ENCODE measurements around the gene ACKR3. TPM values are rescaled to one million over a fixed set of nuclear protein-coding genes. Genes with fewer than 3 reads are reported as not detected.

Gene ACKR3
- total RNA-seq, 1 donor from 2014 or later: 0.05 TPM

DNA sequence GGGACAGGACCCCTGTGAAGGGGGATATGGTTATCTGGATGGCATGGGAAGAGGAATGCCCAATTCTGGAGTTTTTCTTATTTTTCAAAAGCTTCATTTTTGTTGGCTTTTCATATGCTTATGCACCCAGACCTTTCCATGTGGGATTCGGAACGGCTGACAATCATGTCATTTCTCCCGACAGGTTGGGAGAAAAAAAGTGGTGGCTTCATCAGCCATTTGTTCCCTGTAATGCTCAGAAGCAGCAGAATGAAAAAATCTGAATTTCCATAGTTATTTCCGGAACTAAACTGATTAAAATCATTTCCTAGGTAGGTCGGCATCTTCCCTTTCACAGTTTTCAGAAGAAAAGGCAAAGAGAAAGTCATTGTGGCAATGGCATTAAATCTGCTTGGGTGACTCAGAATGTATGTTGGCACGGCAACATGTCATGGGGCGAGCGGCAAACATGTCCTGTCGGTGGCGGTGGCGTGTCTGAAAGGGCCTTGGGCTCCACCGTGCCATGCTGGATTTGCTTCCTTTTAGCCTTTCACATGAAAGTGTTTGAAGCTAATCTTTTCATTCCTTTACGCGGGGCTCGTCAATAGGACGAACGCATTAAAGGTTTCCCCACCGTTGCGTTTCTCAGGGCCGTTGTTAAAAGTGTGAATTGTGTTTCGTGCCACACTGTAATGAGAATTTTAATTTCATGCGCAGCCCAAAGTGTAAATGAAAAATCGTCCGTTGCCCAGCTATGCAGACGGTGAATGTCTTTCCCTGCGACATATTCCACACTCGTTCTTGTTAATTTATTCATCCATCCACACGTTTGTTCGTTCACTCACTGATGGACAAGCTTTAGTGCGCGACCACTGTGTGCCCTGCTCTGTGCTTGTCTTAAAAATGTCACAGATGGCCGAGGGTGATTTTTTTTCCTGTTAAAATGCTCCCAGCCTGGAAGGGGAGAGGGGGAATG, 18.5 kb downstream of the ACKR3 start:
- no peak for DNase-seq (ENCODE audit: low read depth)

GRCh38 chr2:236588932-236589592, 19.4 kb downstream of the ACKR3 start:
- no peak for DNase-seq (ENCODE audit: low read depth)

- DNase-seq (ENCODE audit: low read depth): no peak
Observed at GRCh38 chr2:236590846-236591245, 21.2 kb downstream of the ACKR3 start.

- no peak for DNase-seq (ENCODE audit: low read depth)
Observed at GRCh38 chr2:236592821-236593220, 23.2 kb downstream of the ACKR3 start.

DNA sequence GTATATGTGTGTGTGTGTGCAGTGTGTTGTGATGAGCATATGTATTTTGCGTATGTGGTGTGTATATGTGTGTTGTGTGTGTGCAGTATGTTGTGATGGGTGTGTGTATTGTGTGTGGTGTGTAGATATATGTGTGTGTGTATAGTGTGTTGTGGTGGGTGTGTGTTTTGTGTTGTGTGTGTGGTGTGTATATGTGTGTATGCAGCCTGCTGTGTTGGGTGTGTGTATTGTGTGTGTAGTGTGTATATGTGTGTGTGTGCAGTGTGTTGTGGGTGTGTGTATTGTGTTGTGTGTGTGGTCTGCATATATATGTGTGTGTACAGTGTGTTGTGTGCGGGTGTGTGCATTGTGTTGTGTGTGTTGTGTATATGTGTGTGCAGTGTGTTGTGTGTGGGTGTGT, 23.9 kb downstream of the ACKR3 start:
- DNase-seq (ENCODE audit: low read depth): no peak

- DNase-seq (ENCODE audit: low read depth): no peak
Observed at GRCh38 chr2:236593956-236594355, 24.3 kb downstream of the ACKR3 start.

GRCh38 chr2:236597629-236598028, 28.0 kb downstream of the ACKR3 start:
- DNase-seq (ENCODE audit: low read depth): no peak

DNA sequence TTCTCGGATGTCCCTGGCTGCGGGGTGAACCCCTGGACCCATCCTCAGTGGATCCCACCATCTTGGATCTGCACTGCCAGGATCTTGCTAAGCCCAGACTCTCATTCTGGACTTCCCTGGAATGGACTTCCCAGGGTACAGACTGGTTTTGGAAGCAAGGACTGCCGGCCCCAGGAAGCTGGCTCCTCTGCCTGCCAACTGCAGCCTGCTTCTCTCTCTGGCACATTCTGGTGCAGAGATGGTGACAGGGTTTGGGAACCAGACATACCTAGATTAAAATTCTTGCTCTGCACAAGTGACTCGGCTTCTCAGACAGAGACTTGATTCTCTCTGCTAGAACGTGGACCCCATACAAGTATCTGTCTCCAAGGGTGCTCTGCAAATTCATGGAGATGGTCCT, 29.4 kb downstream of the ACKR3 start:
- no peak for DNase-seq (ENCODE audit: low read depth)

- no peak for DNase-seq (ENCODE audit: low read depth)
Observed at GRCh38 chr2:236600158-236600557, 30.5 kb downstream of the ACKR3 start.

- no peak for DNase-seq (ENCODE audit: low read depth)
Observed at GRCh38 chr2:236600892-236601291, 31.3 kb downstream of the ACKR3 start.

- DNase-seq (ENCODE audit: low read depth): no peak
Observed at GRCh38 chr2:236601316-236602202, 31.9 kb downstream of the ACKR3 start.

GRCh38 chr2:236602678-236603077, 33.1 kb downstream of the ACKR3 start:
- no peak for DNase-seq (ENCODE audit: low read depth)

DNA sequence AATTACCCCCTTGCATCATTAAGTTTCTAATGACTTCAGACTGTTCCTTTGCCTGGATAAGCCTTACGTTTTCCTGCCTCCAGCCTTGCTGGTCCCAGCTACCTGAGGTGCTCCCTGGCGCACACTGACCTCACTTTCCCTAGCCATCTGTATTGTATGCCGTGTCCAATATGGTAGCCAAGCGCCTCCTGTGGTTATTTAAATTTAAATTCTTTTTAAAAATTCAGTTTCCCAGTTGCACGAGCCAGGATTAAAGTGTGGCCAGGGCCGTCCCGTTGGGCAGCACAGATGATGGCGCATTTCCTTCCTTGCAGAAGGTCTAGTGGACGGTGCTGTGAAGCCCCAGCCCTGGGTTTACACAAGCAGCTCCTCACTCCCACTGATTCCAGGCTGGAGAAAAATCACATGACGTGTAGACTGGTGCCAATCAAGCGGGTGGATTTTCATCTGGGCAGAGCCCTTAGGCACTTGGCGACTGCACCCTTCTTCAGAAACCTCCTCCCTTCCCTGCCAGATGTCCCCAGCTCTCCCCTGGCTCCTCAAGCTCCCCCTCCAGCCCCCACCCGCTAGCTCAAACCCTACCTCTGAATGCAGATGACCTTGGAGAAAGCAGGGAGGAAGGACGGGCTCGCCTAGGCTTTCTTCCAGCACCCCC, 33.9 kb downstream of the ACKR3 start:
- no peak for DNase-seq (ENCODE audit: low read depth)

DNA sequence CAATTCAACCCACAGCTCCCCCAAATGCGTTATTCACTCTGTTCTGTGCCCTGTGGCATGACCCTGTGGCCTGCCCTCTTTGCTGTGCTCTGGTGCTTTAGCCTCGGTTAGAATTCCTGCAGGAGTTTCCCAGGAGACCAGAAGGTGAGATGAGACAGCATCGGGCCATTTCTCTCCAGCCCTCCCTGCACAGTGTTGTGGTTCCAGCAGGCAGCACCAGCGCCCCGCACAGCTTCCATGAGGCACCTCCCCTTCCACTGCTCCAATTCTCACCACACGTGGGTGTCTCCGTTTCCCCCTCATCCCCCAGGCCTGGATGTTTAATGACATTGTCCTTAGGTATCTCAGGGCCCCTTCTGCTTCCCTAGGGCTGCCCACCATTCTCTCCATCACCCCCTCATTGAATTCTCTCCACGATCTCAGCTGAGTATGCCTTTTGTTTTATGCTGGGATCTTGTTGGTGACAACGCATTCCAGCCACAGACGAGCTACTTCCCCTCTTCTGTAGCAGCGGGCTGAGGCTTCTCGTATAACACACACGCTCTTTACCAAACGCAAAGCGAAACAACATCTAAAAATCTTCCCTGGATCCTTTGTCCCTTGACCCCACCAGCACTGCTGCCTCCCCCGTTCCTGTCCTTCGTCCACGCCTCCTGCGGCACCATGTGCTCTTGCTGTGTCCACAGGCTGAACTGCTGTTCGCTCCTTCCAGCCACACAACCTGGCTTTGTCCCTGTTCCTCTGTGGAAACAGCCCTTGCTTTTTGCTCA, 35.1 kb downstream of the ACKR3 start:
- no peak for DNase-seq (ENCODE audit: low read depth)

DNA sequence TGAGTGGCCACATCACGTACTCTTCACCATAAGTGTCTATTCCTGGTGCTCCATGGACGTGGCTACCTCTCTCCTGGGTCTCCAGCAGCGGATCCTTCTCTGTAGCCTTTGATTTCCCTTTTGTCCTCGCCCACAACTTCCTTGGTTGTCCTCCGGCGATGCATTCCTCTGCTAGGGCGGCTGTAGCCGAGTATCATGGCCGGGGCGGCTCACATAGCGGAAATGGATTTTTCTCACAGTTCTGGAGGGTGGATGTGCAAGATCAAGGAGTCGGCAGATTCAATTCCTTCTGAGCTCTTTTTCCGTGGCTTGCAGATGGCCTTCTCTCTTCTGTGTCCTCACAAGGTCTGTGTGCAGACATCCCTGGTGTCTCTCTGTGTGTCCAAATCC, 35.7 kb downstream of the ACKR3 start:
- no peak for DNase-seq (ENCODE audit: low read depth)

GRCh38 chr2:236606023-236606422, 36.4 kb downstream of the ACKR3 start:
- no peak for DNase-seq (ENCODE audit: low read depth)

- peak; percentile 52 for DNase-seq (ENCODE audit: low read depth)
Observed at GRCh38 chr2:236607471-236608187, 38.0 kb downstream of the ACKR3 start.

GRCh38 chr2:236608188-236608525, 38.5 kb downstream of the ACKR3 start:
- no peak for DNase-seq (ENCODE audit: low read depth)

DNA sequence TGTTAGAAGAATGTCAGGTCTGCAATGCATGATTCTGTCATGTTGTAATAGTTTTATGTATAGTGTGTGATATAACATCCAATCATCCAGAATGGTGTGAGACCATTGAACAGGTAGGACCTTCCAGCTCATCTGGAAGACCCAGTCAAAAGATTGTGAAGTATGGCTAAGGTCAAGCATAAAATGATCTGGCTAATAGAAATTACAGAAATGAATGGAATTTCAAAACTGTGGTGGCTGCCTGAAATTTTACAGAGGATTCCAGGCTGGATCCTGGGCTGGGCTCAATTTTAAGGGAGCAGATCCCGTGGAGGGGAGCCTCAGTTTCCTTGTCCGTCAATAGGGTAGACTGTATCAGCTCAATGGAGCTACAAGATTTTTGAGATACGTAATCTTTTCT, 39.1 kb downstream of the ACKR3 start:
- no peak for DNase-seq (ENCODE audit: low read depth)

Data from renal cortical epithelial cell (primary cell).